Hepatocyte (in vitro differentiated cells): ENCODE measurements around the gene TDRD3.

Experiments used
- CTCF ChIP-seq: fragments of 200-600 bp; sonication (generic); IDR thresholded peaks from 2 replicates; pipeline ENCODE4 v1.5.1; 2016; ENCODE audit warnings: antibody characterized with exemption, mild to moderate bottlenecking; ENCODE audit not compliant: poor library complexity
- EZH2 ChIP-seq: fragments of 200-600 bp; sonication (generic); IDR thresholded peaks from 2 replicates; pipeline ENCODE4 v1.6.1; 2016; ENCODE audit warnings: antibody characterized with exemption, mild to moderate bottlenecking, borderline replicate concordance

- TF ChIP-seq CTCF (no peak), EZH2 (no peak)
These were observed 10.8 kb upstream of the TDRD3 start for GRCh38 chr13:60386250-60386649.
